AG09319 (cell line): Measurements from ENCODE around the gene NHP2.
A peak's percentile ranks its signal among the peaks of the same experiment; 100 is the strongest.

Source experiments
- DNase-seq: peaks from one replicate; pipeline ENCODE4 v3.0.0-alpha.2; 2010; ENCODE audit warnings: low read depth; ENCODE audit errors: extremely low read depth
- CTCF ChIP-seq: IDR thresholded peaks from 2 replicates; pipeline ENCODE4 v1.5.1; 2011; ENCODE audit warnings: low read depth, mild to moderate bottlenecking, inconsistent platforms, low read length, moderate library complexity

Gene NHP2

GRCh38 chr5:178123094-178123965, 30.4 kb downstream of the NHP2 start:
- DNase-seq, result no peak
- TF ChIP-seq CTCF, result no peak

- DNase-seq, result no peak
- TF ChIP-seq CTCF, result no peak
These were observed 31.3 kb downstream of the NHP2 start for GRCh38 chr5:178122346-178122745.

GRCh38 chr5:178121391-178122276, 32.1 kb downstream of the NHP2 start:
- TF ChIP-seq CTCF, result no peak
- DNase-seq, result no peak

DNA sequence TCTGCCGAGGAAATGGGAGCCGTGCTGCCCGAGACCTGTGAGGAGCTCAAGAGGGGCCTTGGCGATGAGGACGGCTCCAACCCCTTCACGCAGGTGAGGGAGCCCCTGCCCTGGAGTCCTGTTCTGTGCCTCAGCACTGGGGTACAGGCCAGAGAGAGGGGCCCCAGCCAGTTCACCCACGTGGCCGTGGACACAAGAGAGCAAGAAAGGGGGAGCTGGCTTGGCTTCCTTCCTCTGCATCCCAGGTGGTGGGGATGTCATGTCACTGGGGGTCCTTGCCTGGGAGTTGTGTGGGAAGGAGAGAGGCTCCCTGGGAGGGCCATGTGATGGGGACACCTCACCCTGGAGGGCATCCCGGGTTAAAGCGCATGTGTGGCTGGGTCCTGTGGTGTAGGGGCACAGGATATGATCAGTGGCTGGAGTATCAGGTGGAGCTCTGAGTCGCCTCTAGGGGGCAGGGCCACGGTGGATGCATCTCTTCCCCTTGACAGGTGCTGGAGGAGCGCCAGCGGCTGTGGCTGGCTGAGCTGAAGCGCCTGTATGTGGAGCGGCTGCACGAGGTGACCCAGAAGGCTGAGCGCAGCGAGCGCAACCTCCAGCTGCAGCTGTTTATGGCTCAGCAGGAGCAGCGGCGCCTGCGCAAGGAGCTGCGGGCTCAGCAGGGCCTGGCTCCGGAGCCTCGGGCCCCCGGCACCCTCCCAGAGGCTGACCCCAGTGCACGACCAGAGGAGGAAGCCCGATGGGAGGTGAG, 32.9 kb downstream of the NHP2 start:
- DNase-seq, result no peak
- TF ChIP-seq CTCF, result peak; percentile 27

GRCh38 chr5:178119915-178120606, 33.6 kb downstream of the NHP2 start:
- TF ChIP-seq CTCF, result no peak
- no peak for DNase-seq

- DNase-seq, result no peak
These were observed 35.6 kb downstream of the NHP2 start for GRCh38 chr5:178117923-178118701.

More at GRCh38 chr5:178117923-178118701, 35.6 kb downstream of the NHP2 start:
- no peak for TF ChIP-seq CTCF
